Mesodermal cell (in vitro differentiated cells): Measurements from ENCODE around the gene KRIT1.
"Not testable (repeated sequence)": the region's sequence is repeated elsewhere in the genome, so short reads cannot be mapped to it uniquely, and the experiment has no call there.

Experiments used
- H3K27ac ChIP-seq: 2 replicates; pipeline ENCODE4 v1.7.0; 2013; ENCODE audit warnings: mild to moderate bottlenecking, low read depth, low read length, moderate library complexity; ENCODE audit not compliant: severe bottlenecking
- H3K36me3 ChIP-seq: 2 replicates; pipeline ENCODE4 v1.7.1; 2013; ENCODE audit warnings: mild to moderate bottlenecking, low read length, moderate library complexity; ENCODE audit not compliant: control insufficient read depth, insufficient read depth
- H3K4me1 ChIP-seq: one replicate; pipeline ENCODE4 v1.7.1; 2013; ENCODE audit warnings: mild to moderate bottlenecking, low read length; ENCODE audit not compliant: insufficient read depth, control insufficient read depth, poor library complexity, severe bottlenecking
- H3K4me3 ChIP-seq: 2 replicates; pipeline ENCODE4 v1.7.0; 2013; ENCODE audit warnings: low read length, control low read depth, mild to moderate bottlenecking; ENCODE audit not compliant: insufficient read depth, poor library complexity, severe bottlenecking; ENCODE audit errors: extremely low read depth
- H3K9me3 ChIP-seq: 2 replicates; pipeline ENCODE4 v1.7.1; 2013; ENCODE audit warnings: mild to moderate bottlenecking, low read length, moderate library complexity; ENCODE audit not compliant: control insufficient read depth
- WGBS, 2 experiments: methylation state at CpG; one replicate each; pipeline ENCODE4 v1.1.5; 2013; ENCODE audit warnings: missing lambda C conversion rate in 2 of 2; ENCODE audit not compliant: insufficient coverage in 2 of 2; 5-methylcytosine and 5-hydroxymethylcytosine counted together

The KRIT1 gene

DNA sequence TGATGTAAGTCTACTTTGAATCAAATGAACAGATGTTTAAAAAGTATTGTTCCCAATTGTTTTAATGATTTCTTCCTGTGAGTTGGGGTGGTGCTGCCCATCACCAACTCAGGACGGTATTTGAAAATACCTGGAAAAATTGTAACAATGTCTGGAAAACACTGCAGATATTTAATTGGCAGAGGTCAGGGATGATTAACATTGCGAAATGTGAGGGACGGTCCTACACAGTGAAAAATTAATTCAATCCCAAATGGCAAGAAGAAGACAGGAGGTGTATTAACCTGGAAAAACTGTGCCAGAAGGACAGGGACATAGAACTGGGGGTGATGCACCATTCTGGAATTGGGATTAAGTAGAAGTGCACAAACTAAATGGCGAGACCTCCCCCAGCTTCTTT lies 29.6 kb upstream of the KRIT1 start:
- no peak overlapping the region for H3K27ac ChIP-seq
- H3K36me3 ChIP-seq = peaks cover 9% of the 10 kb centered on the region
- 95 to 100% methylated on average over 3 of the region's 4 CpGs for WGBS, 2 experiments
- no peaks in the 10 kb centered on the region for H3K4me1 ChIP-seq
- no peak overlapping the region for H3K4me3 ChIP-seq
- no peaks in the 10 kb centered on the region for H3K9me3 ChIP-seq

DNA sequence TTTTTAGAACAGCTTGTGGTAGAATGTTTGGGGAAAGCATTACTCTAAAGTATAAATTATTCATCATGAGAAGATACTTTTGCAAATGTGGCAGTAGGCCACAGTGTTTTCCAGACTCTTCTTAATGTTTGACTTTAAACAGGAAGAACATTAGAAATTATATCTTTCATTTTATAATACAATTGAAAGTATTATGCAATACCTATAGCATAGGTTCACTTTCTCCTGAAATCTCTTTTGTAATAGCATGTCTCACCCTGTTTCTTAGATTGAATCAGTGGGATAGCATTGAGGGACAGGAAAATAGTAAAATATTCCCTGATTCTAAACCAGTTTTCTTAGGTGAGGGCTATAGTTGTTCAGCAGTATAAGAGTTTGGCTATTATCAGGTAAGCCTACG lies 23.2 kb upstream of the KRIT1 start:
- H3K36me3 ChIP-seq = no peaks in the 10 kb centered on the region
- H3K4me1 ChIP-seq = no peaks in the 10 kb centered on the region
- no CpG with 5 or more reads among the region's 1 CpG for WGBS, 2 experiments
- no peak overlapping the region for H3K4me3 ChIP-seq
- no peak overlapping the region for H3K27ac ChIP-seq
- H3K9me3 ChIP-seq = no peaks in the 10 kb centered on the region

DNA sequence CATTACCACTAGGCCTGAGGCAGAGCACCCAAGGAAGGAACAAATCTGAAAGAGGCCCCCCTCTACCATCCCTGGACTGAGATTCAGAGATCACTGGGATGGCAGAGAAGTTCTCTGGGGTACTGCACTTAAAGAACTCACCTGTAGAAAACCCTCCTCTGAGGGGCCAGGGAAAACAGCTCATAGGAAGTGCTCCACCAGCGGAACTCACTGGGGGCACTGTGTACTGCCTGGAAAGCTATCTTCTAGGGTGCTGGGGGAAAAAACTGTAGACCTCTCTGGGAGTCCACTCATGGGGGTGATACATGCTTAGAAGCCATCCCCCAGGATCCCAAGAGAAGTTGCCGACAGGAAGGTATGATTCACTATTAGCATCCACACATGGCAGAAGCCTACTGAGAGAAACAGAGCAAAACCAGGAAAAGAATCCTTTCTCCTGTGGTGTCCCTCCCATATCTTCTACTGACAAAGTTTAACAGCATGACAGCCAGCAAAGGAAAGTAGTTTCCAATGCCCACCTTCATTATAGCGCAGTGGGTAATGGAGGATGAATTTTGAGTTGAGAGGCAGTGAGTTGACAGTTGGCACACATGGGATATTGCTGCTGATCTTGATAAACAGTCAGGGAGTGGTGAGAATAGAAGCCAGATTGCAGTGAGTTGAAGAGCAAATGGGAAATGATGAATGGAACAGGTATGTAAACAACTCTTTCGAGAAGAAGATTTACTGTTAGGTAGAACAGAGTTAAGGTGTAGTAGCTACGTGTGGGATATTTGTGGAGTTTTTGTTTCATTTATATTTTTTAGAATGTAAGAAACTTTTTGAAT lies 20.9 kb upstream of the KRIT1 start:
- WGBS, 2 experiments = 90 to 94% methylated on average over 3 to 4 of the region's 5 CpGs
- Histone ChIP-seq H3K9me3 (no peaks in the 10 kb centered on the region), H3K4me1 (no peaks in the 10 kb centered on the region), H3K36me3 (no peaks in the 10 kb centered on the region), H3K4me3 (no peak overlapping the region), H3K27ac (no peak overlapping the region)

- H3K9me3 ChIP-seq = no peaks in the 10 kb centered on the region
- 88 to 93% methylated on average over 4 to 6 of the region's 7 CpGs for WGBS, 2 experiments
- no peak overlapping the region for H3K27ac ChIP-seq
- H3K36me3 ChIP-seq = no peaks in the 10 kb centered on the region
- H3K4me1 ChIP-seq = peaks cover 4% of the 10 kb centered on the region
- H3K4me3 ChIP-seq = no peak overlapping the region
Measured at GRCh38 chr7:92260248-92260781, 14.6 kb upstream of the KRIT1 start.

DNA sequence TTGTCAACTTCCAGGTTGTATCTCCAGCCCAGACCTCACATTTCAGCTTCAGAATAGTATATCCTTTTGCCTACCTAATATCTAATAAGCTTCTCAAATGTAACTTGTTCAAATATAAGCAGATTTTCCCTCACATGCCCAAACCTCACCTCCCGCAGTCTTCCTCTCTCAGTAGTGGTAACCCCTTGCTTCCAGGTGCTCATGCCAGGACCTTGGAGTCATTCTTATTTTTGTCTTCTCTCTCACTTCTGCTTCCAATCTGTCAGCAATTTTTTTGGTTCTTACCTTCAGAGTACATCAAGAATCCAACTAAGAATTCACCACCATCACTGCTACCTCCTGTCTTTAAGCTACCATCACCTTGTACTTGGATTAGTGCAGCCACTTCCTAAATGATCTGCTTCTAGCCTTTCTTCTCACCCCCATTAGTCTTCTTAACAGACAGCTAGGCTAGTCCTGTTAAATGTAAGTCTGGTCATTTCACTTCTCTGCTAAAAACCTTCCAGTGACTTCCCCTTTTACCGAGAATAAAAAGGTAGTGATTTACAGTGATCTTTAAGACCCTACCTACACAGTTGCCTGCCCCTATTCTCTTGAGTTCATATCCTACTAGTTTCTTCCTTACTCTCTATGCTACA lies 14.0 kb upstream of the KRIT1 start:
- 100% methylated on average over 1 to 2 of the region's 2 CpGs for WGBS, 2 experiments
- Histone ChIP-seq H3K4me1 (peaks cover 4% of the 10 kb centered on the region), H3K36me3 (no peaks in the 10 kb centered on the region), H3K27ac (no peak overlapping the region), H3K4me3 (no peak overlapping the region), H3K9me3 (no peaks in the 10 kb centered on the region)

GRCh38 chr7:92259062-92259461 lies 13.3 kb upstream of the KRIT1 start:
- WGBS, 2 experiments = 100% methylated on average over 2 to 4 of the region's 4 CpGs
- Histone ChIP-seq H3K9me3 (no peaks in the 10 kb centered on the region), H3K36me3 (peaks cover 1% of the 10 kb centered on the region), H3K4me1 (peaks cover 4% of the 10 kb centered on the region), H3K4me3 (no peak overlapping the region), H3K27ac (no peak overlapping the region)

GRCh38 chr7:92255308-92255707 lies 9.6 kb upstream of the KRIT1 start:
- Histone ChIP-seq H3K9me3 (peaks cover 5% of the 10 kb centered on the region), H3K4me3 (no peak overlapping the region), H3K27ac (no peak overlapping the region), H3K36me3 (peaks cover 20% of the 10 kb centered on the region), H3K4me1 (peaks cover 4% of the 10 kb centered on the region)
- 75 to 86% methylated on average over 1 to 4 of the region's 4 CpGs for WGBS, 2 experiments

- H3K4me3 ChIP-seq, H3K4me1 ChIP-seq, H3K9me3 ChIP-seq, H3K27ac ChIP-seq: not testable (repeated sequence)
- H3K36me3 ChIP-seq = peaks cover 20% of the 10 kb centered on the region
- no CpG with 5 or more reads among the region's 1 CpG for WGBS, 2 experiments
Measured at GRCh38 chr7:92254800-92255199, 9.1 kb upstream of the KRIT1 start.

- H3K9me3 ChIP-seq = peaks cover 5% of the 10 kb centered on the region
- 100% methylated on average over 1 of the region's 1 CpG; no CpG with 5 or more reads in 1 of the 2 experiments for WGBS, 2 experiments
- no peak overlapping the region for H3K4me3 ChIP-seq
- no peaks in the 10 kb centered on the region for H3K4me1 ChIP-seq
- no peak overlapping the region for H3K27ac ChIP-seq
- H3K36me3 ChIP-seq = peaks cover 30% of the 10 kb centered on the region
Measured at GRCh38 chr7:92253251-92253650, 7.5 kb upstream of the KRIT1 start.

DNA sequence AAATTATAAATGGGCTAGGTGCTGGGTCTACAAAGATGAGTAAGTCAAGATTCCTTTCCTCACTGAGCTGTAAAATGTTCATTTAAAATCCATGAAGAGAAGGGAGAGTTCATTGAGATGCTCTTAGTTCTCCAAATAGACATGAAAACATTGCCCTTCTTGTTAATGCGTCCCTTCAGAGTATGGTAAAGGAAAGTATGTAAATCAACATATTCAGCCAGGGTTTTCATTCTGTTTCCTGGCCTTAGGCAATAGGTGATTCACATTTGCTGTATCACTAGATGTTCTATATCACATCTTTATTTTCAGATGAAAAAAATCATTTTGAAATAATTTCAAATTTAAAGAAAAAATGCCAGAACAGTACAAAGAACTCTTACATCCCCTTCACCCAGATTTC lies 5.5 kb upstream of the KRIT1 start:
- Histone ChIP-seq H3K36me3 (peaks cover 30% of the 10 kb centered on the region), H3K4me3 (no peak overlapping the region), H3K9me3 (peaks cover 5% of the 10 kb centered on the region), H3K4me1 (peaks cover 9% of the 10 kb centered on the region), H3K27ac (no peak overlapping the region)
- no CpG with 5 or more reads among the region's 1 CpG for WGBS, 2 experiments

DNA sequence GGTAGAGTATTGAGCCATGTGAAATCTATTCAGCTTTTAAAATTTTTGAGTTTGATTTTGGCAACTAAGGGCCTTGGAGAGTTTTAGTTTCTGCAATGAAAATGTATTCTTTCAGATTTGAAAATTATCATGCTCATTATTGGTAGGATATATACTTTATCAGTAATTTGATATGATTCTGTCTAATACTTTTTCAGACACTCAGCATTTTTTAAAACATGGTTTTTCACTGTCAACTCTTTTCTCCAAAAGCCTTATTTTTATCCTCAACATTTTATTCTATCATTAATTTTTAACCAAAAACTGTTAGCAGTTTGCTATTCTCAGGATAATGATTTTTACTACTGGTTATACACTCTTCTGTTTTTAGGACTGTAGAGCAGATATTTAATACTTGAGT lies 4.9 kb upstream of the KRIT1 start:
- Histone ChIP-seq H3K9me3 (peaks cover 5% of the 10 kb centered on the region), H3K27ac (no peak overlapping the region), H3K4me1 (peaks cover 9% of the 10 kb centered on the region), H3K36me3 (peaks cover 30% of the 10 kb centered on the region), H3K4me3 (no peak overlapping the region)
